ENCODE data around the gene NKIRAS1. TPM values are rescaled to one million over a fixed set of nuclear protein-coding genes. Genes with fewer than 3 reads are reported as not detected.

Gene NKIRAS1
- total RNA-seq, 2 donors from 2014 or later, result 18.4 to 19.8 TPM

DNA sequence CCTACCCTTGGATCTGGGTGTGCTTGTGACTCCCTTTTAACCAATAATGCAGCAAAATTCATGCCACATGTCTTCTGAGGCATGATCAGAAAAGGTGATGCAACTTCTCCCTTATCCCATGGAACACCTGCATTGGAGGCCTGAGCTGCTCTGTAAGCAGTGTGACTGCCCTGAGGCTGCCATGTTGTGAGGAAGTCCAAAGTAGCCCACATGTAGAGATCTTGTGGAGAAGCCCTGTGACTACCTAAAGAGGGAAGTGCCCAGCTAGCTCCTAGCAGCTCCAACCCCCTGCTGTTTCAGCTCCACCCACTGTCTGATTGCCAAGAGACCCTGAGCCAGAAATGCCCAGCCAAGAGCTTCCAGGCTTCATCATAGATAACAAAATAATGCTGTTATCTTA lies 21.9 kb upstream of the NKIRAS1 start:
- DNase-seq (ENCODE audit: low spot score), result no peak
- Histone ChIP-seq H3K36me3 (no peaks in the 10 kb centered on the region), H3K4me3 (no peak overlapping the region), H3K4me1 (no peaks in the 10 kb centered on the region), H3K27ac (no peak overlapping the region), H3K27me3 (no peaks in the 10 kb centered on the region), H3K9me3 (no peaks in the 10 kb centered on the region)
- TF ChIP-seq, protein P1, sequence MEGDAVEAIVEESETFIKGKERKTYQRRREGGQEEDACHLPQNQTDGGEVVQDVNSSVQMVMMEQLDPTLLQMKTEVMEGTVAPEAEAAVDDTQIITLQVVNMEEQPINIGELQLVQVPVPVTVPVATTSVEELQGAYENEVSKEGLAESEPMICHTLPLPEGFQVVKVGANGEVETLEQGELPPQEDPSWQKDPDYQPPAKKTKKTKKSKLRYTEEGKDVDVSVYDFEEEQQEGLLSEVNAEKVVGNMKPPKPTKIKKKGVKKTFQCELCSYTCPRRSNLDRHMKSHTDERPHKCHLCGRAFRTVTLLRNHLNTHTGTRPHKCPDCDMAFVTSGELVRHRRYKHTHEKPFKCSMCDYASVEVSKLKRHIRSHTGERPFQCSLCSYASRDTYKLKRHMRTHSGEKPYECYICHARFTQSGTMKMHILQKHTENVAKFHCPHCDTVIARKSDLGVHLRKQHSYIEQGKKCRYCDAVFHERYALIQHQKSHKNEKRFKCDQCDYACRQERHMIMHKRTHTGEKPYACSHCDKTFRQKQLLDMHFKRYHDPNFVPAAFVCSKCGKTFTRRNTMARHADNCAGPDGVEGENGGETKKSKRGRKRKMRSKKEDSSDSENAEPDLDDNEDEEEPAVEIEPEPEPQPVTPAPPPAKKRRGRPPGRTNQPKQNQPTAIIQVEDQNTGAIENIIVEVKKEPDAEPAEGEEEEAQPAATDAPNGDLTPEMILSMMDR (IDR thresholded peaks at IDR 0.05), result no peak

DNA sequence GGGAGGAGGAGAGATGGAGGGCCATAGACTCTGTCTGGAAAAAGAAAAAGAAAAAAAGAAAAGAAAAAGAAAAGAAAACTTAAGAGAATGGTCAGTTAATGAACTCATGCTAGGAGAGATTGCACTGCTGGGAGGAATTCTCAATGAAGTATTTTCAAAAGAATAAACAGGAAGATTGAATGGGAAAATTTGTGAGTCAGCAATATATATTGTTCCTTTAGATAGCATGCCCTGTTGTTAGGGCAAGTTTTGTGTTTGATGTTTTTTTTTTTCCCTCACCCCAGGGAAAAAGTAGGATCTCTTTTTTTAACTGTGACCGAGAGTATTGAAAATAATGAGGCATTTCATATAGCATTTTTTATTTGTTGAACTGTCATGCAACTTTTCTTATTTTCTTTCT lies 20.5 kb upstream of the NKIRAS1 start:
- H3K27ac ChIP-seq, result no peak overlapping the region
- no peaks in the 10 kb centered on the region for H3K9me3 ChIP-seq
- DNase-seq (ENCODE audit: low spot score), result no peak
- H3K4me3 ChIP-seq, result no peak overlapping the region
- TF ChIP-seq, protein P1 (IDR thresholded peaks at IDR 0.05), result no peak
- no peaks in the 10 kb centered on the region for H3K27me3 ChIP-seq
- H3K4me1 ChIP-seq, result no peaks in the 10 kb centered on the region
- H3K36me3 ChIP-seq, result no peaks in the 10 kb centered on the region

DNA sequence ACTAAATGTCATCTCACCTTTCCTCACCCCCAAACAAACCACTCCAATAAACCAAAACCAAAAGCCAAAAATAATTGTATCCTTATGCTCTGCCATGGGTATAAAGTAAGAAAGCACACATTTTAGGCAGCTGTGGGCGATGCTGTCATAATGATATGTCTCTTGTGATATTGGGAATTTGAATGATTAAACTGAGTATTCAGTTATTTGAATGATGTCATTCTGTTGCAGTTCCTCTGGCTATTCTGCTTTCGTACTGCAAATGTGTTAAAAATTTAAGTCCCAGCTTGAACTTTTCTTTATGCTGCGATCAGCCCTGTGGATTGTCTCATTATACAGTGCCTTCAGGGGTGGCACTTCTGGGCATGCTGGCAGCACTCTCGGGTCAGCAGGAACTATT lies 17.5 kb upstream of the NKIRAS1 start:
- H3K27ac ChIP-seq, result no peak overlapping the region
- no peak overlapping the region for H3K4me3 ChIP-seq
- H3K9me3 ChIP-seq, result no peaks in the 10 kb centered on the region
- no peaks in the 10 kb centered on the region for H3K27me3 ChIP-seq
- DNase-seq (ENCODE audit: low spot score), result no peak
- H3K36me3 ChIP-seq, result no peaks in the 10 kb centered on the region
- no peaks in the 10 kb centered on the region for H3K4me1 ChIP-seq
- TF ChIP-seq, protein P1 (IDR thresholded peaks at IDR 0.05), result no peak

DNA sequence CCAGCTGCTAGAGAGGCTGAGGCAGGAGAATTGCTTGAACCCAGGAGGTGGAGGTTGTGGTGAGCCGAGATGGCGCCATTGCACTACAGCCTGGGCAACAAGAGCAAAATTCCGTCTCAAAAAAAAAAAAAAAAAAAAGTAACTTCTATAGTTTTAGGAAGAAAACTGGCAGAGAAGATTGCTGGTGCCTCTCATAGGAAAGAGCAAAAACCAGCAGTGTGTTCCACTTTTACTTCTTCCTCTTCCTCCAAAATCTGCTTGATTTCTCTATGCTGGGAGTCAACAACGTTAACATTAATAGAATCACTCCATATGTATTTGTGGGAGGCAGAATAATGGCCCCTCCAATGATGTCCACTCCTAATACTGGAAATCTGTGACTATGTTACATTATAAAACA lies 15.8 kb upstream of the NKIRAS1 start:
- TF ChIP-seq, protein P1 (IDR thresholded peaks at IDR 0.05), result no peak
- no peaks in the 10 kb centered on the region for H3K9me3 ChIP-seq
- H3K4me1 ChIP-seq, result no peaks in the 10 kb centered on the region

DNA sequence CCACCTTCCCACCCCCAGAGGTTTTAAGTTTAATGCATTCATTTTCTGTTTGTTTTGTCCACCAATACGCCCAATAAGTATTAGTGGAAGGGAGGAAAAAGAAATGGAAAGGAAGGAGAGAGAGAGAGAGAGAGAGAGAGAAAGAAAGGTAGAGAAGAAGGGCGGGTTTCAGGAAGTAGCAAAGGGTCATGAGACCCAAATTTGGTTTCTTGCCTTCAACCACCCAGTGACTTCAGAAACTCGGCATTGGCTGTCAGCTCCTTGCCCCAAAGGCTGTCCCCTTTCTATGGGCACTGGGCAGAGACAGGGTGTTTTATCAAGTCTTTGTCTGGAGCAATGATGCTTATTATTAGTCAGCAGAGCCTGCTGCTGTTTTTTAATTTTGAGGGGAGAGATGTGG lies 14.8 kb upstream of the NKIRAS1 start:
- Histone ChIP-seq H3K27ac (no peak overlapping the region), H3K9me3 (no peaks in the 10 kb centered on the region), H3K4me3 (no peak overlapping the region), H3K4me1 (no peaks in the 10 kb centered on the region), H3K36me3 (no peaks in the 10 kb centered on the region), H3K27me3 (no peaks in the 10 kb centered on the region)
- DNase-seq (ENCODE audit: low spot score), result no peak
- TF ChIP-seq, protein P1 (IDR thresholded peaks at IDR 0.05), result no peak

More for the DNA sequence above, 15.8 kb upstream of the NKIRAS1 start:
- no peaks in the 10 kb centered on the region for H3K36me3 ChIP-seq
- H3K4me3 ChIP-seq, result no peak overlapping the region
- H3K27ac ChIP-seq, result no peak overlapping the region
- no peak for DNase-seq (ENCODE audit: low spot score)
- H3K27me3 ChIP-seq, result no peaks in the 10 kb centered on the region

DNA sequence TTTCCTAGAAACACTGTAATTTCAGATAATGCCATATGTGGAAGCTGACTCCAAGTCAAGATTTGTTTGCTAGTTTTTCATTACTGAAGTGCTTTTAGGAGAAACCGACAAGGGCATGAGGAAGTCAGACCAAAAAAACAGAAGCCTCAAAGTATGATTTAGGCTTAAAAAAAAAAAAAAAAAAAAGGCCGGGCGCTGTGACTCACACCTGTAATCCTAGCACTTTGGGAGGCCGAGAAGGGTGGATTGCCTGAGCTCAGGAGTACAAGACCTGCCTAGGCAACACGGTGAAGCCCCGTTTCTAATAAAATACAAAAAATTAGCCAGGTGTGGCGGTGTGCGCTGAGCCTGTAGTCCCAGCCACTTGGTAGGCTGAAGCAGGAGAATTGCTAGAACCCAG lies 11.7 kb upstream of the NKIRAS1 start:
- H3K27ac ChIP-seq, result no peak overlapping the region
- no peaks in the 10 kb centered on the region for H3K4me1 ChIP-seq
- H3K4me3 ChIP-seq, result no peak overlapping the region
- no peaks in the 10 kb centered on the region for H3K36me3 ChIP-seq
- H3K9me3 ChIP-seq, result no peaks in the 10 kb centered on the region
- no peak for DNase-seq (ENCODE audit: low spot score)
- TF ChIP-seq, protein P1 (IDR thresholded peaks at IDR 0.05), result no peak
- no peaks in the 10 kb centered on the region for H3K27me3 ChIP-seq
